ENCODE measurements around the gene ATXN7L2.

The ATXN7L2 gene

DNA sequence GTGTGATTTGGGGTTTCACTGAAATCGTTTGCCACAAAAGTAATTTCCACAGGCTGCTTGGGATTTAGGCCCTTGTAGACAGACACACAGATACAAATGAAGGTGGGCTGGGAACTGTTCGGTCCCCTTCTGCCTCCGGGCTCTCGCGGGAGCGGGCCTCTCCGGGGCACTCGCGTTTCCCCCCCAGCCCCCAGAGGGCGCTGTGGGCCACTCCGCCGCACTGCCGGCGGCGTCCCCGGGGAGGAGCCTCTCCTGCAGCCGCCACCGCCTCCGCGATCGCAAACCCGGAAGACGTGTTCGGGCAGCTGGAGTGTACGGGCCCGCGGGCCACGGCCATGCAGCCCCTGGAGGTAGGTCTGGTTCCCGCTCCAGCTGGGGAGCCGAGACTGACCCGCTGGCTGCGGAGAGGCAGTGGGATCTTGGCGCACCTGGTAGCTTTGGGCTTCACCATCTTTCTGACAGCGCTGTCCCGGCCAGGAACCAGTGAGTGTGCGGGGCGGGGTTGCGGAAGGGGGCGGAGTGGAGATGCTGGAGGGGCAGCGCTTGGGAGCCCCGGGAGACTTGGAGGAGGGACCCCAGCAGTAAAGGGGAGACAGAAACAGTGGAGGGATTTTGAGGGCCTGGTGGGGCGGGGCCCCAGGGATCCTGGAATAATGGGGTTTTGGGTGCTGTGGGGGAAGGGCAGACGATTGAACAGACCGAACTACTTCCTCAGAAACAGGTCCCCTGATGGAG is 10.3 kb downstream of the ATXN7L2 start, which contains the start of gene CYB561D1:
CYB561D1 (plus strand) TSS at position 290 of the 735 bp plus-strand sequence; CDS start at position 336, 46 bp downstream.
- Histone ChIP-seq H3K9me3 (ENCODE audit: low read length) (no peaks in the 10 kb centered on the region), H3K4me3 (ENCODE audit: low read length) (peak within 1 kb of the TSS; percentile 90), H3K4me1 (ENCODE audit: insufficient read depth, low read length) (peaks cover 17% of the 10 kb centered on the region), H3K27me3 (ENCODE audit: insufficient read depth, low read length) (no peaks in the 10 kb centered on the region), H2AFZ (ENCODE audit: low read depth, low read length) (no peak within 1 kb of the TSS), H3K36me3 (ENCODE audit: insufficient read depth, low read length) (peaks cover 32% of the 10 kb centered on the region)

DNA sequence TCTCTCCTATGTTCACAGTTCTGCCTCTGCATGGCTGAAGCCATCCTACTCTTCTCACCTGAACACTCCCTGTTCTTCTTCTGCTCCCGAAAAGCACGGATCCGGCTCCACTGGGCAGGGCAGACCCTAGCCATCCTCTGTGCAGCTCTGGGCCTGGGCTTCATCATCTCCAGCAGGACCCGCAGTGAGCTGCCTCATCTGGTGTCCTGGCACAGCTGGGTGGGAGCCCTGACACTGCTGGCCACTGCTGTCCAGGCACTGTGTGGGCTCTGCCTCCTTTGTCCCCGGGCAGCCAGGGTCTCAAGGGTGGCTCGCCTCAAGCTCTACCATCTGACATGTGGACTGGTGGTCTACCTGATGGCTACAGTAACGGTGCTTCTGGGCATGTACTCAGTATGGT is 12.0 kb downstream of the ATXN7L2 start:
- Histone ChIP-seq H2AFZ (ENCODE audit: low read depth, low read length) (no peak overlapping the region), H3K36me3 (ENCODE audit: insufficient read depth, low read length) (peaks cover 24% of the 10 kb centered on the region), H3K27me3 (ENCODE audit: insufficient read depth, low read length) (no peaks in the 10 kb centered on the region), H3K9me3 (ENCODE audit: low read length) (no peaks in the 10 kb centered on the region), H3K4me1 (ENCODE audit: insufficient read depth, low read length) (peaks cover 19% of the 10 kb centered on the region), H3K4me3 (ENCODE audit: low read length) (no peak overlapping the region)

DNA sequence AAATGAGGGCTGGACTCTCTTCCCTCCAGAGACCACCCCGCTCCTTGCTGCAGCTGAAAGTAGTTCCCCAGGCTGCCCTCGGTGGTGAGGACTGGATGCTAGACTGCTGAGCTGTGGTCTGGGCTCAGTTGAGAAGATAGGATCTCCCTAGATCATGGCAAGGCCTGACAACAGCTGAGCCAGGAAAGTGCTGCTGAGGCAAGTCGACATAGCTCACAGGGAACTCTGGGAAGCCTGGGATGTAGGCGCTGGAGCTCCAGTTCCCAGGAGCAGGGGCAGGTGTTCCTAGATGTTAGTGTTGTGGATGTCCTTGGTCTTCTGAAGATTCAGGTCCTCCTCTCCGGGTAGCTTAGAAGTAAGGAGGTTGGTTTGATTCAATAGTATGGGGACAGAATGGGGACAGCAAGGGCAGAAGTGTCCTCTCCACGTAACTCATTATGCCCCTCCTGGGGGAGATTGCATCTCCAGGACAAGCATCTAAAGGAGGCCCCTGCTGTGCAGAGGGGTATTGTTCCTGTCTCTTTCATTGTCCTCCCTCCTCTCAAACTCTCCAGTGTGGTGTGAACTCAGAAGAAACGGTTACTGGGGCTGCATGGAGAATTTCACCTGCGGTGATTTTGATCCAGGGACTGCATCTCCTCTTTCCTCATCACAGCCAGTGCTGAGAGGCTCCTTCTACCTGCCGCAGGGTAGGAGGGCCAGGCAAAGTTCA is 13.9 kb downstream of the ATXN7L2 start:
- H3K9me3 ChIP-seq (ENCODE audit: low read length) = no peaks in the 10 kb centered on the region
- H3K36me3 ChIP-seq (ENCODE audit: insufficient read depth, low read length) = peaks cover 11% of the 10 kb centered on the region
- no peak overlapping the region for H3K4me3 ChIP-seq (ENCODE audit: low read length)
- peaks cover 33% of the 10 kb centered on the region for H3K4me1 ChIP-seq (ENCODE audit: insufficient read depth, low read length)
- no peaks in the 10 kb centered on the region for H3K27me3 ChIP-seq (ENCODE audit: insufficient read depth, low read length)
- no peak overlapping the region for H2AFZ ChIP-seq (ENCODE audit: low read depth, low read length)

DNA sequence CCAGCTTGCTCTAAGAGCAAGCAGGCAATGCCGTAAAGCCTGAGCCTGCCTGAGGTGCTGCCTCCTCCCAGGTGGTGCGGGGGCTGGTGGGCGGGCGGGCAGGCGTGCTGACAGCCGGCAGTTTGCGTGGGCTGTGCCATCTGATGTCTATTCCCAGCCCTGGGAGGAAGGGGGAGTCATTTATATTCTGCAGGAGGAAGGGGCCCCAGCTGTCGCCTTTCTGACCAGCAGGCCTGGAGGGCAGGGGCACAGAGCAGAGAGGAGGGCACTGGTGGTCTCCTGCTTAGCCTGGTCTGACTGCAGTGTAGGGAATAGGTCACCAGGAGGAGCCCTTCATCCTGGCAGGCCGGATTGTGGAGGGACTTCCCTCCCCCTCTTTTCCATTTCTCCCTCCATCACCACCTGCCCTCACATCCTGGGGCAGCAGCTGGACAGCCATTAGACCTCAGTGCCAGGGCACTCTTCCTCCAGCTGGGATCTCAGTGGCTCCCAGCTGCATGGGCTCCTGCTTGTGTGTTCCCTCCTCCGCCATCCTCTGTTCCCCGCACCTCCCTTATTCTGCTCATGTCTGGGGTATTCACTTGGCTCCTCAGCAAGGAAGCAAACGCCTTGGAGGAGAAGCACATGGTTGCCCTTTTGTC is 14.6 kb downstream of the ATXN7L2 start:
- H2AFZ ChIP-seq (ENCODE audit: low read depth, low read length) = no peak overlapping the region
- no peaks in the 10 kb centered on the region for H3K27me3 ChIP-seq (ENCODE audit: insufficient read depth, low read length)
- no peak overlapping the region for H3K4me3 ChIP-seq (ENCODE audit: low read length)
- H3K9me3 ChIP-seq (ENCODE audit: low read length) = no peaks in the 10 kb centered on the region
- peaks cover 33% of the 10 kb centered on the region for H3K4me1 ChIP-seq (ENCODE audit: insufficient read depth, low read length)
- peaks cover 11% of the 10 kb centered on the region for H3K36me3 ChIP-seq (ENCODE audit: insufficient read depth, low read length)

DNA sequence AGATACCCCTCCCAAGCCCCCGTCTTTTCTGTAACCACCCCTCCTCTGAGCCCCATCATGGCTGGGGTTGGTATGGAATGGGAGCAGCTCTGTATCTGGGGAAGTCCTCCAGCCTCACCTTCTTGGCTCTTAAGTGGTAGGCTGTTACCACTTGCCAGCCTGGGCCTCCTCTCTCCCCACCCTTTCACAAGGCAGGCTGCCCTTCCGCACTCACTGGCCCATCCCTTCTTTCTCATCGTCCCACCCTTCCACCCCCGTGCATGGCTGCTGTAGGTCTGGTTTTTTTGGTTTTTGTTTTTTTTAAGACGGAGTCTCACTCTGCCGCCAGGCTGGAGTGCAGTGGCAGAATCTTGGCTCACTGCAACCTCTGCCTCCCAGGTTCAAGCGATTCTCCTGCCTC is 15.4 kb downstream of the ATXN7L2 start:
- peaks cover 33% of the 10 kb centered on the region for H3K4me1 ChIP-seq (ENCODE audit: insufficient read depth, low read length)
- H2AFZ ChIP-seq (ENCODE audit: low read depth, low read length) = no peak overlapping the region
- peaks cover 11% of the 10 kb centered on the region for H3K36me3 ChIP-seq (ENCODE audit: insufficient read depth, low read length)
- H3K4me3 ChIP-seq (ENCODE audit: low read length) = no peak overlapping the region
- no peaks in the 10 kb centered on the region for H3K27me3 ChIP-seq (ENCODE audit: insufficient read depth, low read length)
- no peaks in the 10 kb centered on the region for H3K9me3 ChIP-seq (ENCODE audit: low read length)

DNA sequence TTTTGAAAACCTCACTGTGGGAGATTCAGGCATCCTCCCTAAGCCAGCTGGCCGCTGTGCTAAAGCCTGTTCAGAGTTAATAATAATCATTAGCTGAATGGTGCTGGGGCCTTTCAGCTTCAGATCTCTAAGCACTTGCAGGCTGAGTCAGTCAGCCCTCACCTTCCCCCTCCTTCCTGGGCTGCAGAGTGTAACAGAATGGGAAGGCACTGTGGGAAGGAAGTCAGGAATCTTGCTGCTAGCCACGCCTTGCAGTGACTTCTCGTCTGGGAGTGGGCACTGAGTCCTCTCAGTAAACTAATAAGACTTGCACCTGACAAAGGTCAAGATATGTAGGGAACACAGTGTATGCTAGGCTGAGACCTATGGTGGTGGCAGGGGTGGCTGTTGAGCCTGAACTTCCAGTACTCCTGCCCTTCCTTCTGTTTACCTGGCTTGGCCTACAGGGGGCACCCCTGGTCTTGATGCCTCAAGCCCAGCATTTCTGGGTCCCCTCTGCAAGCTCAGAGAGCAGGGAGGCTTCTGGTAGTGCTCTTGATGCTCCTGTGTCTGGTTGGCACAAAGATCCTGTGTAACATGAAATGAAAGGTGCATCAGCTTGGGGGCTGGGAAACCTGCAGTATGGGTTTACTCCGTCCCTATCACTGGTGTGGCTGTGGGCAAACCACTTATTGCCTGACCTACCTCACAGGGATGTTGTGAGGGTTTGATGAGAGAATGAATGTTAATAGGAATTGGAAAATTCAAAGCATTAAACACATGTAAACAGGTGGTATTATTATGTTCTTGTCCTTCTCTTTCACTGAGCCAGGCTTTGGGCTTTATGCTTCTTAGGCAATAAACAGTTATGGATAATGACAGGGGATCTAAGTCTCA is 16.2 kb downstream of the ATXN7L2 start:
- Histone ChIP-seq H3K4me3 (ENCODE audit: low read length) (no peak overlapping the region), H3K4me1 (ENCODE audit: insufficient read depth, low read length) (peaks cover 32% of the 10 kb centered on the region), H3K27me3 (ENCODE audit: insufficient read depth, low read length) (no peaks in the 10 kb centered on the region), H3K9me3 (ENCODE audit: low read length) (no peaks in the 10 kb centered on the region), H2AFZ (ENCODE audit: low read depth, low read length) (no peak overlapping the region), H3K36me3 (ENCODE audit: insufficient read depth, low read length) (peaks cover 11% of the 10 kb centered on the region)

DNA sequence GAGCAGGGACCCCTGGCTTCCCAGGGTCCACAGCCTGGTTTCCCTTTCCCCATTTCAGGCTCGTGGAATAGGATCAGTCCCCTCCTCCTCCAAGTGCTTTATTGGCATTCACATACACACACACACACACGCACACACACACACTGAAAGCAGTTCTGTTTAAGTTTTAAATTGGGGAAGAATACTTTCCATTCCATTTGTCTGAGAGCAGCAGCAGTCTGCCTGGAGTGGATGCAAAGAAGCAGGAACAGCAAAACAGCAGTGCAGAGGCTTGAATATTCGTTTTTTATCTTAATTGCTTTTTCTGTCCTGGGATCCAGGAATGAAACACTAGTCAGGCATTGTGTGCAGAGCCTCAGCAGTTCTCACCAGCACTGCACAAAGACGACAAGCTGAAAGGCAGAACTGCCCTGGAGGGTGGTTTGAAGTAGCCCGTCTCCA is 17.3 kb downstream of the ATXN7L2 start:
- Histone ChIP-seq H3K9me3 (ENCODE audit: low read length) (no peaks in the 10 kb centered on the region), H3K36me3 (ENCODE audit: insufficient read depth, low read length) (peaks cover 8% of the 10 kb centered on the region), H3K4me1 (ENCODE audit: insufficient read depth, low read length) (peaks cover 32% of the 10 kb centered on the region), H3K27me3 (ENCODE audit: insufficient read depth, low read length) (no peaks in the 10 kb centered on the region), H3K4me3 (ENCODE audit: low read length) (no peak overlapping the region), H2AFZ (ENCODE audit: low read depth, low read length) (no peak overlapping the region)

DNA sequence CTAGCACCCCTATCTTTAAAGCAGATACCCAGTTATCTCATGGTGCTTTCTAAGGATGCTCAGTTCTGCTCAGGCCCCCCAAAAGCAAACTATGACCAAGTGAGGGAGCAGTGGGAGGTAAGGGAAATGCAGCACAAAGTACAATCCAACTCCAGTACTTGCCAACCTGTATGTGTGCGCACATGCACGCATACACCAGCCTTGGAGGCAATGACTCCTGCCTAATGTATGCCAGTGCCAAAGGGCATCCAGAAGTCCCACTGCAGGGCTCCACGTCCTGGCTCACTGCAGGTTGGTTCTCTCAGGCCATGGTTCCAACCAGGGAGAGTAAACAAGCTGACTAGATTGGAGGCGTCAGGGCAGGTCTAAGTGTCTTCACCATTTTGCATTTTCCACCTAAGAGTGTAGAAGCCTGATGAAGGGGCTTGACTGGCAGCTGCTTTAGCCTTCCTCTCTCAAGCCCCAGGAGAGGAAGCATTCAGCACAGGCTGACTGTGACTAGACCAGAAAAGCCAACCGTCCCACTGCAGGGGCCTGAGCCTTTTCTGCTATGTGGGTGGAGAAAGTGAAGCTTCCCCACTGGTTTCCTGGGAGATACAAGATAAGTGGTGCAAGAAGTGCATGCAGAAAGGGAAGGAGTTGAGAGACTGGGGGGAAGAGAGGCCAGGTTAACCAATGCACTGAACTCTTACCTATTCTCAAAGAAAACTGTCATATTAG is 18.1 kb downstream of the ATXN7L2 start:
- Histone ChIP-seq H3K4me1 (ENCODE audit: insufficient read depth, low read length) (peaks cover 32% of the 10 kb centered on the region), H3K4me3 (ENCODE audit: low read length) (no peak overlapping the region), H2AFZ (ENCODE audit: low read depth, low read length) (no peak overlapping the region), H3K27me3 (ENCODE audit: insufficient read depth, low read length) (no peaks in the 10 kb centered on the region), H3K36me3 (ENCODE audit: insufficient read depth, low read length) (peaks cover 4% of the 10 kb centered on the region), H3K9me3 (ENCODE audit: low read length) (no peaks in the 10 kb centered on the region)

DNA sequence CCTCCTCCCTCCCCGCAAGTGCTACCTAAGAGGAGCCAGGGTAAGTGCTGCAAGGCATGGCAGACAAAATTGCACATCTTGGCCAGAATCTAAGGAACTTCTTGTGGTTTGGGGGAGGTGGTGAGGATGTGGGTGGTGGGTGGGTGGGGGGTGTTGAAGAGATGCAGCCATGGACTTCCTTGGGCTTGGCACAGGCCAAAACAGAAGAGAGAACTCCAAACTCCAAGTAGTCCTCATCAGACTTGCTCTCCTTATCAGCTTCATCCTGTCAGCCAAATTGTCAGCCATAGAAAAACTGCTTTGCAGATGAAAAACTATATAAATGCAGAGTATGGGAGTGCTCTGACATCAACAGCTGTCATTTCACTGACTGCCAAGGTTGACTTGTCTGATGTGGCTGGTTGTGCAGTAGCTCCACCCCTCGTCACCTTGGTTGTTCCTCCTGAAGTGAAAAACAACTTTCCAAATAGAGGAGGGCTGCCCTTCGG is 18.7 kb downstream of the ATXN7L2 start:
- Histone ChIP-seq H3K27me3 (ENCODE audit: insufficient read depth, low read length) (no peaks in the 10 kb centered on the region), H3K9me3 (ENCODE audit: low read length) (no peaks in the 10 kb centered on the region), H2AFZ (ENCODE audit: low read depth, low read length) (no peak overlapping the region), H3K4me3 (ENCODE audit: low read length) (no peak overlapping the region), H3K4me1 (ENCODE audit: insufficient read depth, low read length) (peaks cover 28% of the 10 kb centered on the region), H3K36me3 (ENCODE audit: insufficient read depth, low read length) (peaks cover 4% of the 10 kb centered on the region)

DNA sequence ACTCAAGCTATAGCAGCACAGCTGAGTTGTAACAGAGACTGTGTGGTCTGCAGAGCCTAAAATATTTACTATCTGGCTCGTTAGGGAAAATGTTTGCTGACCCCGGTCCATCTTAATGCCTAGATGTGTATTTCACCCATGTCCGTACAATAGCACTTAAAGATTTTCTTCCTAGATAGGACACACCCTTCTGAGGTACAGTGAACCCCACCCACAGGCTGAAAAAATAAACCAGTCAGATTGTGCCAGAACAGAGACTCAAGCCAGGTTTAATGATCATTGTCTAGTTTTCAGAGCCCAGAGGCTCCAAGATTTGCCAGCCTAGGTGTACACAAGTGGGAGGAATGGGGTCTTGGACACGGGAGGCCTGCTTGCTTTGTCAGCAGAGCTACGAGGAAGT is 20.2 kb downstream of the ATXN7L2 start:
- Histone ChIP-seq H3K36me3 (ENCODE audit: insufficient read depth, low read length) (peaks cover 4% of the 10 kb centered on the region), H3K9me3 (ENCODE audit: low read length) (no peaks in the 10 kb centered on the region), H3K4me1 (ENCODE audit: insufficient read depth, low read length) (peaks cover 18% of the 10 kb centered on the region), H3K27me3 (ENCODE audit: insufficient read depth, low read length) (no peaks in the 10 kb centered on the region), H2AFZ (ENCODE audit: low read depth, low read length) (no peak overlapping the region), H3K4me3 (ENCODE audit: low read length) (no peak overlapping the region)

DNA sequence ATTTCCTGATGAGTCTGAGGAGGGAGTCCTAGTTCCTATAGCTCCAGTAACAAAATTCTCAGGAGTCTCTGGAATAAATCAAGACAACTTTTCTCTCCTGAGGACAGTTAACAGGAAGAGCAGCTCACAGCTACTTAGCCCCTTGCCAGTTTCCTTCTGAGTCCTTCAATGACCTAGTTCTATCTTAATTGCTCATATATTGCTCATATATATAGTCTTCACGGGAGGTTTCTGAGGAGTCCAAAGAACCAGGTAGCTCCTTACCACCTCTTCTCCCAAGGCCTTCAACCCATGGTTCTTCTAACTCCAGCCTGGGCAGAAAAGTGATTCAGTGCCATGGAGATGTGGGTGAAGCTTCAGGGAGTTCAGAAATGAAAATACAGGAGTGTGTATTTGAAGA is 21.3 kb downstream of the ATXN7L2 start:
- no peak overlapping the region for H3K4me3 ChIP-seq (ENCODE audit: low read length)
- no peaks in the 10 kb centered on the region for H3K9me3 ChIP-seq (ENCODE audit: low read length)
- H3K27me3 ChIP-seq (ENCODE audit: insufficient read depth, low read length) = no peaks in the 10 kb centered on the region
- H3K36me3 ChIP-seq (ENCODE audit: insufficient read depth, low read length) = no peaks in the 10 kb centered on the region
- peaks cover 23% of the 10 kb centered on the region for H3K4me1 ChIP-seq (ENCODE audit: insufficient read depth, low read length)
- no peak overlapping the region for H2AFZ ChIP-seq (ENCODE audit: low read depth, low read length)

Measured in neuron (in vitro differentiated cells).